WTC11 (cell line): ENCODE measurements around the gene CENPL. TPM values are rescaled to one million over a fixed set of nuclear protein-coding genes. Genes with fewer than 3 reads are reported as not detected.
A peak's percentile ranks its signal among the peaks of the same experiment; 100 is the strongest.

Source experiments
- ATAC-seq: fragments of 200-7000 bp; cut with Tn5 transposase; 2 replicates; pipeline ENCODE4 v1.10.0; 2021; ENCODE audit warnings: mild to moderate bottlenecking, moderate library complexity
- CTCF ChIA-PET: fragments of 300-600 bp; sonication (Branson Sonifier 250); formaldehyde crosslinking; loops from one replicate; lab custom pipeline; 2021; ENCODE audit warnings: antibody characterized with exemption; lab: Charles Lee
- POLR2A ChIA-PET: fragments of 350-600 bp; sonication (Branson Sonifier 250); formaldehyde crosslinking; loops from one replicate; lab custom pipeline; 2021; ENCODE audit warnings: antibody characterized with exemption; lab: Charles Lee
- DNase-seq: peaks from one replicate; pipeline ENCODE4 v3.0.0; 2021; ENCODE audit warnings: low spot score
- H3K27ac Mint-ChIP-seq: 2 replicates; pipeline ENCODE4 v1.8.0; 2021; ENCODE audit warnings: mixed read lengths
- H3K27me3 Mint-ChIP-seq: 2 replicates; pipeline ENCODE4 v1.8.0; 2021; ENCODE audit warnings: low read depth, mild to moderate bottlenecking, moderate library complexity, mixed read lengths
- H3K36me3 Mint-ChIP-seq: 2 replicates; pipeline ENCODE4 v1.8.0; 2021; ENCODE audit warnings: mixed read lengths
- H3K4me1 Mint-ChIP-seq: 2 replicates; pipeline ENCODE4 v1.8.0; 2022; ENCODE audit warnings: mixed read lengths
- H3K4me3 Mint-ChIP-seq: 2 replicates; pipeline ENCODE4 v1.8.0; 2021; ENCODE audit warnings: mild to moderate bottlenecking, moderate library complexity, mixed read lengths
- H3K9me3 Mint-ChIP-seq: 2 replicates; pipeline ENCODE4 v1.8.0; 2021; ENCODE audit warnings: mixed read lengths
- AR ChIP-seq: fragments of 250-450 bp; sonication (Bioruptor Pico); IDR thresholded peaks from 2 replicates; pipeline ENCODE4 v1.9.0; 2021; ENCODE audit warnings: mild to moderate bottlenecking
- ARID4B ChIP-seq: sonication (generic); formaldehyde crosslinking; IDR thresholded peaks from 2 replicates; pipeline ENCODE4 v1.8.0; 2023; ENCODE audit warnings: missing genetic modification reagents, mild to moderate bottlenecking, borderline replicate concordance
- CTCF ChIP-seq: fragments of 200-600 bp; IDR thresholded peaks from 2 replicates; pipeline ENCODE4 v1.8.0; 2022; ENCODE audit warnings: antibody characterized with exemption
- EMX1 ChIP-seq: fragments of 250-450 bp; sonication (Bioruptor Pico); IDR thresholded peaks from 2 replicates; pipeline ENCODE4 v1.8.0; 2021; ENCODE audit warnings: mild to moderate bottlenecking
- FOXJ3 ChIP-seq: sonication (generic); formaldehyde crosslinking; IDR thresholded peaks from 2 replicates; pipeline ENCODE4 v1.9.0; 2021; ENCODE audit warnings: missing genetic modification reagents, mild to moderate bottlenecking, borderline replicate concordance
- IRF2 ChIP-seq: sonication (generic); formaldehyde crosslinking; IDR thresholded peaks from 2 replicates; pipeline ENCODE4 v1.8.0; 2022; ENCODE audit warnings: low read depth, missing genetic modification reagents, borderline replicate concordance
- JAZF1 ChIP-seq: fragments of 250-450 bp; sonication (Bioruptor Pico); IDR thresholded peaks from 2 replicates; pipeline ENCODE4 v1.9.0; 2021; ENCODE audit warnings: moderate library complexity, mild to moderate bottlenecking, inconsistent platforms
- PREB ChIP-seq: sonication (generic); formaldehyde crosslinking; IDR thresholded peaks from 2 replicates; pipeline ENCODE4 v1.8.1; 2022; ENCODE audit warnings: mild to moderate bottlenecking, missing genetic modification reagents, moderate library complexity, borderline replicate concordance
- RORB ChIP-seq: fragments of 250-450 bp; sonication (Bioruptor Pico); IDR thresholded peaks from 2 replicates; pipeline ENCODE4 v1.9.0; 2021; ENCODE audit warnings: mild to moderate bottlenecking
- SMAD4 ChIP-seq: sonication (generic); formaldehyde crosslinking; IDR thresholded peaks from 2 replicates; pipeline ENCODE4 v1.8.0; 2022; ENCODE audit warnings: mild to moderate bottlenecking, missing genetic modification reagents
- TCF7 ChIP-seq: sonication (generic); formaldehyde crosslinking; IDR thresholded peaks from 2 replicates; pipeline ENCODE4 v1.8.0; 2022; ENCODE audit warnings: mild to moderate bottlenecking, low read depth, missing genetic modification reagents, moderate library complexity
- USF1 ChIP-seq: sonication (generic); formaldehyde crosslinking; IDR thresholded peaks from 2 replicates; pipeline ENCODE4 v1.8.0; 2022; ENCODE audit warnings: mild to moderate bottlenecking, missing genetic modification reagents
- ZNF219 ChIP-seq: sonication (generic); formaldehyde crosslinking; IDR thresholded peaks from 2 replicates; pipeline ENCODE4 v1.8.0; 2023; ENCODE audit warnings: missing genetic modification reagents, mild to moderate bottlenecking, borderline replicate concordance
- ZNF416 ChIP-seq: fragments of 250-450 bp; sonication (Bioruptor Pico); IDR thresholded peaks from 2 replicates; pipeline ENCODE4 v1.9.0; 2021; ENCODE audit warnings: mild to moderate bottlenecking, inconsistent platforms
- ZNF671 ChIP-seq: fragments of 250-450 bp; sonication (Bioruptor Pico); IDR thresholded peaks from 2 replicates; pipeline ENCODE4 v1.8.0; 2021; ENCODE audit warnings: mild to moderate bottlenecking
- total RNA-seq: library from RNA; stranded (reverse); gene quantifications from 3 replicates; pipeline ENCODE4 v1.2.3, GENCODE V29; 2021
- TF ChIP-seq, protein P1 (sequence below): sonication (generic); formaldehyde crosslinking; IDR thresholded peaks from 2 replicates; pipeline ENCODE4 v1.8.1; 2022; ENCODE audit warnings: mild to moderate bottlenecking, moderate library complexity, missing genetic modification reagents
- TF ChIP-seq, protein P2 (sequence below): sonication (generic); formaldehyde crosslinking; IDR thresholded peaks from 2 replicates; pipeline ENCODE4 v1.8.1; 2023; ENCODE audit warnings: mild to moderate bottlenecking, missing genetic modification reagents, moderate library complexity

CENPL gene
- total RNA-seq, 1 experiment from 2014 or later = 20.1 TPM

DNA sequence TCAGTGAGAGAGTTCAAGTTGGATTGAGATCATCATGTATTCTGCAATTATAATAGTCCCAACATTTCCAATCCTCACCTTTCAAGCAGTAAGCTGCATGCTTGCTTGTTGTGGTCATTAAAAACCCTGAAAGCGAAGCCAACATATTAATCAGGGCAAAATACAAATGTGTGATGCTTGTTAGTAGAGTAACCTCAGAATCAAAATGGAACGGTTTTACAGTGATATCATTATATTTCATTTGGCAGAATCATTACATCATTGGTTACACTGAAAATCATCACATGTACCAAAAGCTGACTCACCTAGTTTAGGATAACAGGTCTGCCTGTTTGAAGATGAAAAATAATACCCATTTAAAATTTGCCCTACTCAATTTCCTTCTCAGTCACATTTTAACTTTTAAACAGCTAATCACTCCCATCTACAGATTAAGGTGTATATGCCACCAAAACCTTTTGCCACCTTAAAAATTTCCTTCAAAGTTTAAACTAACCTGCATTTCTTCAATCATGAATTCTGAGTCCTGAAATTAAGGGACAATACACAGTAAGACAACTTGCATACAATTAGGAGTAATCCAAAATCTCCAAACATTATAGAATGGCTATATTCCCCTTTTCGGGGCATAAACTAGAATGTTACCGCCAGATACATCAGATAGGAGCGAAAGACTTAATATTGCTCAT lies 39.6 kb upstream of the CENPL start (continued):
- TF ChIP-seq, protein P1, sequence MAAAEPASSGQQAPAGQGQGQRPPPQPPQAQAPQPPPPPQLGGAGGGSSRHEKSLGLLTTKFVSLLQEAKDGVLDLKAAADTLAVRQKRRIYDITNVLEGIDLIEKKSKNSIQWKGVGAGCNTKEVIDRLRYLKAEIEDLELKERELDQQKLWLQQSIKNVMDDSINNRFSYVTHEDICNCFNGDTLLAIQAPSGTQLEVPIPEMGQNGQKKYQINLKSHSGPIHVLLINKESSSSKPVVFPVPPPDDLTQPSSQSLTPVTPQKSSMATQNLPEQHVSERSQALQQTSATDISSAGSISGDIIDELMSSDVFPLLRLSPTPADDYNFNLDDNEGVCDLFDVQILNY (CRISPR knock-in tag) = no peak
- peak; percentile 51 for TF ChIP-seq ZNF671 (CRISPR knock-in tag)
- TF ChIP-seq ZNF416 (CRISPR knock-in tag) = no peak
- no peak for TF ChIP-seq FOXJ3 (CRISPR knock-in tag)
- no peak for TF ChIP-seq CTCF
- no peak for TF ChIP-seq ZNF219 (CRISPR knock-in tag)
- no peak for TF ChIP-seq TCF7 (CRISPR knock-in tag)
- TF ChIP-seq, protein P2, sequence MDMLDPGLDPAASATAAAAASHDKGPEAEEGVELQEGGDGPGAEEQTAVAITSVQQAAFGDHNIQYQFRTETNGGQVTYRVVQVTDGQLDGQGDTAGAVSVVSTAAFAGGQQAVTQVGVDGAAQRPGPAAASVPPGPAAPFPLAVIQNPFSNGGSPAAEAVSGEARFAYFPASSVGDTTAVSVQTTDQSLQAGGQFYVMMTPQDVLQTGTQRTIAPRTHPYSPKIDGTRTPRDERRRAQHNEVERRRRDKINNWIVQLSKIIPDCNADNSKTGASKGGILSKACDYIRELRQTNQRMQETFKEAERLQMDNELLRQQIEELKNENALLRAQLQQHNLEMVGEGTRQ (CRISPR knock-in tag) = no peak
- TF ChIP-seq EMX1 (CRISPR knock-in tag) = no peak
- no peak for TF ChIP-seq IRF2 (CRISPR knock-in tag)

GRCh38 chr1:173863224-173864161 lies 38.8 kb upstream of the CENPL start:
- no peaks in the 10 kb centered on the region for H3K9me3 Mint-ChIP-seq
- ChIA-PET POLR2A (interaction anchor here (1.1 to 1.4 kb wide), 2 partner anchors 15 to 159 kb away, joined by 4 to 8 read pairs; partner anchors contain the start of gene RC3H1), CTCF (interaction anchor here (0.6 kb wide), 2 partner anchors 21 to 90 kb away, joined by 3 read pairs; no protein-coding TSS in a partner anchor)
- H3K4me1 Mint-ChIP-seq = peaks cover 44% of the 10 kb centered on the region
- H3K27ac Mint-ChIP-seq = peak overlapping the region; percentile 100
- H3K36me3 Mint-ChIP-seq = peaks cover 57% of the 10 kb centered on the region
- ATAC-seq = no peak
- H3K27me3 Mint-ChIP-seq = no peaks in the 10 kb centered on the region
- no peak for DNase-seq
- peak overlapping the region; percentile 97 for H3K4me3 Mint-ChIP-seq
- TF ChIP-seq USF1 (CRISPR knock-in tag) = no peak
- TF ChIP-seq IRF2 (CRISPR knock-in tag) = no peak
- TF ChIP-seq PREB (CRISPR knock-in tag) = no peak
- TF ChIP-seq SMAD4 (CRISPR knock-in tag) = no peak
- TF ChIP-seq RORB = no peak
- no peak for TF ChIP-seq JAZF1 (CRISPR knock-in tag)
- TF ChIP-seq ARID4B = no peak
- peak; percentile 86; the same call in 1 of the 2 replicates for TF ChIP-seq AR (CRISPR knock-in tag)
- no peak for TF ChIP-seq CTCF
